Pancreas (tissue), 10 donors: Measurements from ENCODE around the gene VMO1. TPM values are rescaled to one million over a fixed set of nuclear protein-coding genes. Genes with fewer than 3 reads are reported as not detected.

Experiments
- ATAC-seq, 4 donors: fragments of 200-7000 bp; cut with Tn5 transposase; one replicate each; pipeline versions ENCODE4 v1.8.0 to v1.9.1; 2020; ENCODE audit warnings: mild to moderate bottlenecking in 4 of 4, moderate library complexity in 4 of 4
- DNase-seq, 6 donors: peaks; one replicate each; pipeline ENCODE4 v3.0.0-alpha.2; 2020
- FAIRE-seq: peaks from 2 replicates; lab custom pipeline; 2012; peaks lifted over from hg19 to GRCh38; lab: Jason Lieb, UNC
- H3K27ac ChIP-seq, 4 donors: fragments of 200-600 bp; sonication (generic); 1 replicate in 3 of 4; 2 replicates in 1 of 4; pipeline versions ENCODE4 v1.5.0 to v1.8.0; 2020
- H3K27me3 ChIP-seq, 4 donors: fragments of 200-600 bp; one replicate each; pipeline ENCODE4 v1.8.0; 2021
- H3K36me3 ChIP-seq, 3 donors: fragments of 200-600 bp; sonication (generic) in 1 of 3; one replicate each; pipeline versions ENCODE4 v1.5.0 to v1.8.0; 2020 to 2021
- H3K4me1 ChIP-seq, 3 donors: fragments of 200-600 bp; one replicate each; pipeline ENCODE4 v1.8.0; 2021
- H3K4me3 ChIP-seq, 4 donors: fragments of 200-600 bp; sonication (generic) in 2 of 4; one replicate each; pipeline versions ENCODE4 v1.5.0 to v1.8.0; 2020 to 2021
- H3K9me3 ChIP-seq, 4 donors: fragments of 200-600 bp; one replicate each; pipeline ENCODE4 v1.8.0; 2021
- CTCF ChIP-seq, 4 donors: fragments of 200-600 bp; sonication (generic) in 3 of 4; IDR thresholded peaks; one replicate each; pipeline versions ENCODE4 v1.5.0 to v1.8.0; 2021; ENCODE audit warnings: antibody characterized with exemption in 4 of 4
- WGBS, 2 donors: extraction: QIAGEN DNeasy Blood & Tissue Kit; methylation state at CpG; one replicate each; pipeline ENCODE4 v1.1.7; 2013; 5-methylcytosine and 5-hydroxymethylcytosine counted together
- intact Hi-C, 3 donors: fragments of 100-400 bp; cut with DNase I; formaldehyde crosslinking; loops; one replicate each; pipeline versions ENCODE4 v1.11.1 to v1.14.2; 2022
- polyA plus RNA-seq, 2 donors: library from polyadenylated mRNA; stranded (reverse); fragments of 200-250 nt; gene quantifications; one replicate each; pipeline ENCODE4 v1.2.3, GENCODE V29; 2013
- total RNA-seq, 6 donors: library from RNA; stranded (reverse); fragmentation: NEBNext Ultra II Directional in 4 of 6; extraction: Animal tissue kit (Norgen Biotek cat#: 25700) in 4 of 6; gene quantifications; one replicate each; pipeline versions ENCODE4 v1.2.1 to v1.2.4, GENCODE V29; 2021 to 2023
- donor health status: healthy with polysubstance abuse.
- donor health status: DM: no; HTN: no; CAD: no; lungs with moderate emphysema.
- donor health status: DM: no; HTN: no; CAD: no.
- donor health status: control.
- donor health status: control.
- donor health status: Bipolar disorder and iron deficiency.
- donor health status: DM: yes; HTN: yes; CAD: no.
- donor health status: DM: no; HTN: no; CAD: no.
- donor health status: DM: no; HTN: no; CAD: no.
- donor health status: DM: yes; HTN: yes; CAD: no.

Gene VMO1
- total and polyA plus RNA-seq, 8 donors = 0.28 to 2.2 (median 1.2) TPM; not detected in 1

- intact Hi-C loops = no loop called here
- FAIRE-seq (no peak), ATAC-seq (no peak), DNase-seq (peak in 1 of 6 donors; percentile 23)
- WGBS, 2 donors = 72 to 77% methylated on average over 10 of the region's 10 CpGs
- H3K27me3 ChIP-seq = no peaks in the 10 kb centered on the region
- H3K9me3 ChIP-seq = no peaks in the 10 kb centered on the region
- no peak for TF ChIP-seq CTCF (IDR thresholded peaks at IDR 0.05)
- no peak overlapping the region for H3K4me3 ChIP-seq
- no peaks in the 10 kb centered on the region for H3K36me3 ChIP-seq
- H3K27ac ChIP-seq = no peak overlapping the region
- H3K4me1 ChIP-seq = peaks cover 0 to 7% (median 5%) of the 10 kb centered on the region in 3 donors
These were observed 14.5 kb upstream of the VMO1 start for GRCh38 chr17:4800462-4801196.

GRCh38 chr17:4796552-4796920 is 10.4 kb upstream of the VMO1 start:
- Histone ChIP-seq H3K4me1 (peaks cover 0 to 7% (median 5%) of the 10 kb centered on the region in 3 donors), H3K9me3 (no peaks in the 10 kb centered on the region), H3K36me3 (no peaks in the 10 kb centered on the region), H3K27me3 (no peaks in the 10 kb centered on the region), H3K27ac (peak overlapping the region in 3 of 4 donors; percentile 3 to 72 (median 47)), H3K4me3 (peak overlapping the region; percentile 67 to 89 (median 78))
- ATAC-seq (peak in 2 of 4 donors; percentile 41 to 48), FAIRE-seq (no peak), DNase-seq (no peak)
- 0 to 1% methylated on average over 7 of the region's 7 CpGs for WGBS, 2 donors
- intact Hi-C loops = loop anchor here in 1 of 3 donors (10.0 kb wide), 1 partner anchor 98 kb away; the partner anchor contains the start of gene C17orf107
- no peak for TF ChIP-seq CTCF (IDR thresholded peaks at IDR 0.05)

GRCh38 chr17:4795168-4795567 is 9.0 kb upstream of the VMO1 start:
- intact Hi-C loops = loop anchor here in 1 of 3 donors (10.0 kb wide), 1 partner anchor 100 kb away; the partner anchor contains the start of gene C17orf107

GRCh38 chr17:4790705-4791088 is 4.5 kb upstream of the VMO1 start:
- Histone ChIP-seq H3K27me3 (no peaks in the 10 kb centered on the region), H3K36me3 (no peaks in the 10 kb centered on the region), H3K9me3 (no peaks in the 10 kb centered on the region), H3K4me1 (peaks cover 0 to 17% (median 4%) of the 10 kb centered on the region in 3 donors), H3K27ac (peak overlapping the region; percentile 93 to 98 (median 98)), H3K4me3 (peak overlapping the region; percentile 53 to 71 (median 58))
- intact Hi-C loops = loop anchor here in 1 of 3 donors (10.0 kb wide), 1 partner anchor 104 kb away; the partner anchor contains the start of gene C17orf107
- no peak for TF ChIP-seq CTCF (IDR thresholded peaks at IDR 0.05)
- ATAC-seq = no peak
- WGBS, 2 donors = 36 to 39% methylated on average over 7 of the region's 7 CpGs
- DNase-seq = no peak
- FAIRE-seq = no peak

More at GRCh38 chr17:4795168-4795567, 9.0 kb upstream of the VMO1 start:
- Histone ChIP-seq H3K4me3 (no peak overlapping the region), H3K9me3 (no peaks in the 10 kb centered on the region), H3K27me3 (no peaks in the 10 kb centered on the region), H3K27ac (no peak overlapping the region), H3K4me1 (peaks cover 0 to 7% (median 5%) of the 10 kb centered on the region in 3 donors), H3K36me3 (no peaks in the 10 kb centered on the region)
- FAIRE-seq = no peak
- DNase-seq = no peak
- no peak for ATAC-seq
- WGBS, 2 donors = 90 to 97% methylated on average over 1 of the region's 1 CpG
- no peak for TF ChIP-seq CTCF (IDR thresholded peaks at IDR 0.05)
